ENCODE results near the gene DHRS7B. TPM values are rescaled to one million over a fixed set of nuclear protein-coding genes. Genes with fewer than 3 reads are reported as not detected.

Gene DHRS7B
- total and polyA plus RNA-seq, 2 experiments from 2014 or later = 34.2 to 41.0 TPM

DNA sequence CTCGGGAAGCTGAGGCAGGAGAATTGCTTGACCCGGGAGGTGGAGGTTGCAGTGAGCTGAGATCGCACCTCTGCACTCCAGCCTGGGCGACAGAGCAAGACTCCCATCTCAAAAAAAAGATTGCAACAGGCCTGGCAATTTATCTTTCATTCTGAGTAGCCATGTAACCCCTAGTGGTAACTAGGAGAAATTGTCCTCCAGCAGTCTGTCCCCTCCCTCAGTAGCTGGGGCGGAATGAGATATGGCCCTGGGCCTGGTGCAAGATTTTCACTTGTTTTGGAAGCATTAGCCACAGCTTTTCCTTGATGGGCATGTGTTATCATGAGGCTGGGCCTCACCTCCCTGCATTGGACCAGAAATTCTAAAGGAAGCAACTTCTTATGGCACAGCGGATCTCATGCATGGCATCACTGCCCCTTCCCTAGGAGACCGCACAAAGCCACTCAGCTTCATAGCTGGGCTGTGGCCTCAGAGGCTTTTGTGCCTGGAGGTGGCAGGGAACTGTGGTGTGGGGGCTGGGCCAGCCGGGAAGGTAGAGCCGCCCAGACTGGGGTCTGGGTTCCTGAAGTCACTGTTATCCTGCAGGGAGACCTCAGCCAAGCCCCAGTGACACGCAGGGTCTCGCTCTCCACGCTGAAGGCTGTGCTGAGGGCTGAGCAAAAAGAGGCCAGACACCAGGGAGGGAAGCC lies 113.1 kb downstream of the DHRS7B start:
- Histone ChIP-seq H3K9me3 (ENCODE audit: low read depth) (no peaks in the 10 kb centered on the region), H3K27ac (peak overlapping the region; percentile 82), H3K27me3 (no peaks in the 10 kb centered on the region), H3K4me3 (no peak overlapping the region), H3K4me1 (ENCODE audit: low read depth) (peaks cover 23% of the 10 kb centered on the region), H3K36me3 (no peaks in the 10 kb centered on the region)
- peak; percentile 46 to 52 for DNase-seq (ENCODE audit: low read depth in 1 of 2, low spot score in 1 of 2)
- TF ChIP-seq CTCF (IDR thresholded peaks at IDR 0.05; ENCODE audit: low read depth, low read length) = peak; percentile 48

- Histone ChIP-seq H3K9me3 (ENCODE audit: low read depth) (no peaks in the 10 kb centered on the region), H3K4me1 (ENCODE audit: low read depth) (peaks cover 23% of the 10 kb centered on the region), H3K4me3 (no peak overlapping the region), H3K27me3 (no peaks in the 10 kb centered on the region), H3K36me3 (no peaks in the 10 kb centered on the region), H3K27ac (peak overlapping the region; percentile 82)
- TF ChIP-seq CTCF (IDR thresholded peaks at IDR 0.05; ENCODE audit: low read depth, low read length) = no peak
- no peak for DNase-seq (ENCODE audit: low read depth in 1 of 2, low spot score in 1 of 2)
These were observed 113.7 kb downstream of the DHRS7B start for GRCh38 chr17:21240369-21241055.

Other genes with a start within 250 kb of the DHRS7B start
- 256 and 280 TPM in 2 replicates for gene USP22, start 84.0 kb upstream of the DHRS7B start, total RNA-seq
- gene USP22, start 84.0 kb upstream of the DHRS7B start, polyA plus RNA-seq = 153 and 182 TPM in 2 replicates
- gene TMEM11, start 87.2 kb downstream of the DHRS7B start, total RNA-seq = 37.9 and 42.9 TPM in 2 replicates
- gene TMEM11, start 87.2 kb downstream of the DHRS7B start, polyA plus RNA-seq = 91.0 and 92.2 TPM in 2 replicates
- gene NATD1, start 126.4 kb downstream of the DHRS7B start, total RNA-seq = 22.3 and 28.4 TPM in 2 replicates
- gene NATD1, start 126.4 kb downstream of the DHRS7B start, polyA plus RNA-seq = 12.7 and 15.7 TPM in 2 replicates
- gene MAP2K3, start 157.7 kb downstream of the DHRS7B start, total RNA-seq = 14.2 and 18.4 TPM in 2 replicates
- gene MAP2K3, start 157.7 kb downstream of the DHRS7B start, polyA plus RNA-seq = 42.5 and 52.1 TPM in 2 replicates
- 13.4 and 14.0 TPM in 2 replicates for gene KCNJ12, start 249.4 kb downstream of the DHRS7B start, total RNA-seq
- 5.9 and 11.6 TPM in 2 replicates for gene KCNJ12, start 249.4 kb downstream of the DHRS7B start, polyA plus RNA-seq